PC-9 (cell line): ENCODE data around the gene OR2T27. TPM values are rescaled to one million over a fixed set of nuclear protein-coding genes. Genes with fewer than 3 reads are reported as not detected.

Experiments
- BruUV-seq: library from RNA; stranded (reverse); fragments of 400-500 nt; replicated peaks from 2 replicates; lab custom pipeline; 2021; lab: Mats Ljungman, UMichigan
- CTCF ChIA-PET: fragments of 300-600 bp; sonication (Branson Sonifier 250); formaldehyde crosslinking; loops from one replicate; lab custom pipeline; 2022; ENCODE audit warnings: antibody characterized with exemption; lab: Charles Lee
- POLR2A ChIA-PET: fragments of 300-600 bp; sonication (Branson Sonifier 250); formaldehyde crosslinking; loops from one replicate; lab custom pipeline; 2022; ENCODE audit warnings: antibody characterized with exemption; ENCODE audit not compliant: unreplicated experiment; lab: Charles Lee
- DNase-seq, 2 experiments: peaks; one replicate each; pipeline versions ENCODE4 v3.0.0 to v3.0.0-alpha.2; 2015 to 2022; ENCODE audit warnings: mixed read lengths in 1 of 2
- H2AFZ ChIP-seq: fragments of 200-600 bp; sonication (generic); 2 replicates; pipeline ENCODE4 v1.8.1; 2017; ENCODE audit warnings: antibody characterized with exemption
- H3F3A ChIP-seq: fragments of 200-600 bp; sonication (generic); 2 replicates; pipeline ENCODE4 v1.8.1; 2017; ENCODE audit warnings: antibody characterized with exemption, mild to moderate bottlenecking, low read depth; ENCODE audit not compliant: insufficient read depth
- H3K27ac ChIP-seq: fragments of 200-600 bp; sonication (generic); 2 replicates; pipeline ENCODE4 v1.6.1; 2016; ENCODE audit warnings: mixed run types
- H3K27me3 ChIP-seq: fragments of 200-600 bp; sonication (generic); 2 replicates; pipeline ENCODE4 v1.6.1; 2016; ENCODE audit warnings: low read depth, mixed run types; ENCODE audit not compliant: insufficient read depth
- H3K36me3 ChIP-seq: fragments of 200-600 bp; sonication (generic); 2 replicates; pipeline ENCODE4 v1.6.1; 2016; ENCODE audit warnings: low read depth, mixed run types
- H3K4me1 ChIP-seq: fragments of 200-600 bp; sonication (generic); replicated peaks from 2 replicates; pipeline ENCODE4 v1.6.1; 2016; ENCODE audit warnings: mixed run types; ENCODE audit not compliant: insufficient read depth
- H3K4me2 ChIP-seq: fragments of 200-600 bp; sonication (generic); 2 replicates; pipeline ENCODE4 v1.6.1; 2017; ENCODE audit warnings: mixed run types
- H3K4me3 ChIP-seq: fragments of 200-600 bp; sonication (generic); 2 replicates; pipeline ENCODE4 v1.6.1; 2016; ENCODE audit warnings: mixed run types
- H3K79me2 ChIP-seq: fragments of 200-600 bp; sonication (generic); 2 replicates; pipeline ENCODE4 v1.6.1; 2017; ENCODE audit warnings: low read depth, mixed run types
- H3K9me2 ChIP-seq: fragments of 200-600 bp; sonication (generic); 2 replicates; pipeline ENCODE4 v1.8.1; 2017; ENCODE audit warnings: mild to moderate bottlenecking; ENCODE audit not compliant: insufficient read depth
- H3K9me3 ChIP-seq: fragments of 200-600 bp; sonication (generic); 2 replicates; pipeline ENCODE4 v1.8.1; 2016; ENCODE audit warnings: low read depth; ENCODE audit not compliant: insufficient read depth
- H4K20me1 ChIP-seq: fragments of 200-600 bp; sonication (generic); 2 replicates; pipeline ENCODE4 v1.8.1; 2017; ENCODE audit not compliant: insufficient read depth
- CTCF ChIP-seq: fragments of 200-600 bp; sonication (generic); conservative IDR thresholded peaks from 2 replicates; pipeline ENCODE4 v1.6.1; 2017; ENCODE audit warnings: mixed run types, antibody characterized with exemption, mild to moderate bottlenecking, moderate library complexity
- EZH2 ChIP-seq: fragments of 200-600 bp; sonication (generic); IDR thresholded peaks from 2 replicates; pipeline ENCODE4 v1.8.0; 2017; ENCODE audit warnings: antibody characterized with exemption, low read depth
- intact Hi-C: fragments of 100-400 bp; cut with micrococcal nuclease; formaldehyde crosslinking; loops from one replicate; pipeline ENCODE4 v1.10.0; 2022; ENCODE audit not compliant: unreplicated experiment
- total RNA-seq: library from RNA; stranded (reverse); gene quantifications from 2 replicates; pipeline ENCODE4 v1.2.3, GENCODE V29; 2021

The OR2T27 gene
- total RNA-seq, 1 experiment from 2014 or later, result not detected

DNA sequence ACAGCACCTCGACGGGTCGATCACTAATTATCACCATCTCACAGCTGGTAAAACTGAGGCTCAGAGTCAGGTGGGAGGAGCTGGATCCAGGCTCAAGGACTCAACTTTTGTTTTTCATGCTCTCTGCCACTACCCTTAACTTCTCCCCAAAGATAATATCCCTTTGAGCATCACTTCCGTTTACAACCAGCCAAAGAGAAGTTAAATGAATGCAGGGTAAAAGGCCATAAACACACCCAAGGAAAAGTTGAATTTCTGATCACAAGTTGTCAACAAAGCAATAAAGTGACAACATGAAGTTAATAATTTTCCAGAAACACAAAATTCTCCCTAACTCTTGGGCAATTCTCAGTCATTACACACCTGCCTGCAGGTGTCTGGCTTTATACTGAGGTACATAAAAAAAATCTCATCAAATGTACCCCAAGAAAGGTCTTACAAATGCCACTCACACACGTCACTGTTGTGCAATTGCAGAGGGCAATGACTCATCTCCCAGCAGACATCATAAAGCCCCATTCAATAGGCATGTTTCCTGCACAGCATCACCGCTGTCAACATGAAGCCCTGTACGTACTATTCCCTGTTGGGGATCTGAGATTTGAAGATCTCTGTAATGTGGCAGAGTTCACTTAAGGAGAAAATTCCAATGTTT is 23.8 kb downstream of the OR2T27 start:
- no peak overlapping the region for H3K4me3 ChIP-seq
- no peaks in the 10 kb centered on the region for H3K4me1 ChIP-seq
- H3K9me3 ChIP-seq, result no peaks in the 10 kb centered on the region
- no peak overlapping the region for H2AFZ ChIP-seq
- no peaks in the 10 kb centered on the region for H3K36me3 ChIP-seq
- H3K9me2 ChIP-seq, result no peaks in the 10 kb centered on the region
- DNase-seq, result peak in 1 of 2 experiments; percentile 36
- H3K27me3 ChIP-seq, result no peaks in the 10 kb centered on the region; the same call in 1 of the 2 replicates
- ChIA-PET POLR2A (no interaction called here), CTCF (no interaction called here)
- TF ChIP-seq EZH2 (no peak), CTCF (no peak)
- H4K20me1 ChIP-seq, result no peaks in the 10 kb centered on the region
- BruUV-seq, result no TSS peak
- no peaks in the 10 kb centered on the region for H3F3A ChIP-seq
- intact Hi-C loops, result no loop called here
- H3K27ac ChIP-seq, result no peak overlapping the region
- H3K79me2 ChIP-seq, result no peaks in the 10 kb centered on the region
- no peak overlapping the region for H3K4me2 ChIP-seq

GRCh38 chr1:248630551-248630950 is 24.8 kb downstream of the OR2T27 start:
- H3K4me1 ChIP-seq, result no peaks in the 10 kb centered on the region
- CTCF ChIA-PET, result no interaction called here
- H3K79me2 ChIP-seq, result no peaks in the 10 kb centered on the region
- POLR2A ChIA-PET, result no interaction called here
- no peaks in the 10 kb centered on the region for H4K20me1 ChIP-seq
- no peak for TF ChIP-seq CTCF
- TF ChIP-seq EZH2, result no peak
- H3K9me2 ChIP-seq, result no peaks in the 10 kb centered on the region
- H2AFZ ChIP-seq, result no peak overlapping the region
- H3K27me3 ChIP-seq, result no peaks in the 10 kb centered on the region; the same call in 1 of the 2 replicates
- no peak overlapping the region for H3K27ac ChIP-seq
- intact Hi-C loops, result no loop called here
- no peaks in the 10 kb centered on the region for H3K9me3 ChIP-seq
- H3K4me2 ChIP-seq, result no peak overlapping the region
- H3K4me3 ChIP-seq, result no peak overlapping the region
- no peaks in the 10 kb centered on the region for H3F3A ChIP-seq
- DNase-seq, result no peak
- BruUV-seq, result no TSS peak
- H3K36me3 ChIP-seq, result no peaks in the 10 kb centered on the region

- Histone ChIP-seq H3K27ac (no peak overlapping the region), H3K4me2 (no peak overlapping the region), H3K27me3 (no peaks in the 10 kb centered on the region; the same call in 1 of the 2 replicates), H3F3A (no peaks in the 10 kb centered on the region), H3K9me2 (no peaks in the 10 kb centered on the region), H3K36me3 (no peaks in the 10 kb centered on the region), H3K9me3 (no peaks in the 10 kb centered on the region), H4K20me1 (no peaks in the 10 kb centered on the region), H2AFZ (no peak overlapping the region), H3K4me1 (no peaks in the 10 kb centered on the region), H3K79me2 (no peaks in the 10 kb centered on the region), H3K4me3 (no peak overlapping the region)
- BruUV-seq, result no TSS peak
- TF ChIP-seq CTCF (no peak), EZH2 (no peak)
- ChIA-PET CTCF (no interaction called here), POLR2A (no interaction called here)
- no peak for DNase-seq
- intact Hi-C loops, result no loop called here
Measured at GRCh38 chr1:248627971-248628844, 27.1 kb downstream of the OR2T27 start.
